ENCODE measurements around the gene TMEM51. TPM values are rescaled to one million over a fixed set of nuclear protein-coding genes. Genes with fewer than 3 reads are reported as not detected.
A peak's percentile ranks its signal among the peaks of the same experiment; 100 is the strongest.

TMEM51 gene
- total RNA-seq, 1 experiment from 2014 or later: 1.7 TPM

DNA sequence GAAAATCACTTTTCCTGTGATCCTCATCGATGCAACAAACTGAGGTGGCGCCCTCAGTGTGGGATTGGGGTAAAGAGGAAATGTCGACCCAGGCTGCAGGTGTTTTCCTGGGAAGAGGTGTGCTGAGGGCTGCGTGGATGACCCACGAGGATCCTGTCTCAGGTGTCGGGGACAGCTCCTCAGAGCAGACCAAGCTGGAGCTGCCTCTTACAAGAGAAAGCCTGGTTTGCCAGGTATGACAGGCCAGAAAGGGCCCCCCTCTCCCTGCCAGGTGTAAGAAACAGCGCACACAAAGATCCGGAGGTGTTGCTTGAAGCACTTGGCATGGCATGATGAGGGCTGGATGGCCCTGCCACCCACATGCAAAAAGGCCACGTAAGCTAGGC lies 106.1 kb downstream of the TMEM51 start:
- Histone ChIP-seq H3K4me3 (ENCODE audit: low read depth, low read length, poor library complexity, severe bottlenecking) (no peak overlapping the region), H3K27me3 (replicated peaks; ENCODE audit: insufficient read depth, low read depth, low read length, poor library complexity) (no peaks in the 10 kb centered on the region), H3K9me3 (ENCODE audit: low read depth, low read length, poor library complexity, severe bottlenecking) (no peaks in the 10 kb centered on the region), H3K27ac (ENCODE audit: low read depth, low read length, poor library complexity, severe bottlenecking) (no peak overlapping the region), H3K36me3 (ENCODE audit: insufficient read depth, low read length, poor library complexity, severe bottlenecking) (no peaks in the 10 kb centered on the region), H3K4me1 (ENCODE audit: insufficient read depth, low read length, poor library complexity, severe bottlenecking) (no peaks in the 10 kb centered on the region)
- TF ChIP-seq EZH2 (IDR thresholded peaks at IDR 0.05; ENCODE audit: borderline replicate concordance, low read depth, low read length, poor library complexity, severe bottlenecking) (no peak), CTCF (conservative IDR thresholded peaks at IDR 0.05; ENCODE audit: low read depth, low read length) (no peak)
- CTCF ChIA-PET: no interaction called here
- no peak for DNase-seq (ENCODE audit: low spot score)
- POLR2A ChIA-PET (ENCODE audit: low non-redundant PET): no interaction called here
- intact Hi-C loops (cut with micrococcal nuclease; ENCODE audit: unreplicated experiment): no loop called here
- BruUV-seq (replicated peaks): no TSS peak

DNA sequence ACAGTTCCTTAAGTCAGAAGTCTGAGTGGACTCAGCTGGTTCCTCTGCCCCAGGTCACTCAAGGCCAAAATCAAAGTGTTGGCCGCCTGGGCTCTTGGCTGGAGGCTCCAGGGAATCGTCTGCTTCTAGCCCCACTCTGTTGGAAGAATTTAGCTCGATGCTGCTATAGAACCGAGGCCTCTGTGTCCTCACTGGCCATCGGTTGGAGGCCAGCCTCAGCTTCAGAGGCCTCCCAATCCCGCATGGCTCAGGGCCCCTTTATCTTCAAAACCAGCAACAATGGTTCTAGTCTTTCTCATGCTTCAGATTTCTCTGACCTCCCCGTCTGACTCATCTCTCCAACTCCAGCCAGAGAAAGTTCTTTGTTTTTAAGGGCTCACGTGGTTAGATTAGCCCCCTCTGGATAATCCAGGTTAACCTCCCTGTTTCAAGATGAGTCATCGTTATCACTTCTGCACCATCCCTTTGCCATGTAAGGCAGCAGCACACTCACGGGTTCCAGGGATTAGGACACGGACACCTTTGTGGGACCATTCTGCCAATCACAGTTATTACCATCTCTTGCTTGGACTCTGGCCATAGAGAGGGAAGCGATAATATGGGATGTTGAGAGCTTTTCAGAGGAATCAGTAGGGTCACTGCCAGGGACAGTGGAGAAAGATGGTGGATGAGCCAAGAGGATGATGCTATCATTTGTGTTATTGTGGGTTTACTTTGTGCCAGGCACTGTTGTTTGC lies 107.0 kb downstream of the TMEM51 start:
- DNase-seq (ENCODE audit: low spot score): no peak
- intact Hi-C loops (cut with micrococcal nuclease; ENCODE audit: unreplicated experiment): no loop called here
- TF ChIP-seq CTCF (conservative IDR thresholded peaks at IDR 0.05; ENCODE audit: low read depth, low read length) (no peak), EZH2 (IDR thresholded peaks at IDR 0.05; ENCODE audit: borderline replicate concordance, low read depth, low read length, poor library complexity, severe bottlenecking) (no peak)
- CTCF ChIA-PET: no interaction called here
- no peaks in the 10 kb centered on the region for H3K4me1 ChIP-seq (ENCODE audit: insufficient read depth, low read length, poor library complexity, severe bottlenecking)
- POLR2A ChIA-PET (ENCODE audit: low non-redundant PET): interaction anchor here (0.6 kb wide), 1 partner anchor 540 kb away, joined by 3 read pairs; no protein-coding TSS in a partner anchor
- no peak overlapping the region for H3K27ac ChIP-seq (ENCODE audit: low read depth, low read length, poor library complexity, severe bottlenecking)
- H3K4me3 ChIP-seq (ENCODE audit: low read depth, low read length, poor library complexity, severe bottlenecking): no peak overlapping the region
- no peaks in the 10 kb centered on the region for H3K36me3 ChIP-seq (ENCODE audit: insufficient read depth, low read length, poor library complexity, severe bottlenecking)
- H3K9me3 ChIP-seq (ENCODE audit: low read depth, low read length, poor library complexity, severe bottlenecking): no peaks in the 10 kb centered on the region
- H3K27me3 ChIP-seq (replicated peaks; ENCODE audit: insufficient read depth, low read depth, low read length, poor library complexity): no peaks in the 10 kb centered on the region
- no TSS peak for BruUV-seq (replicated peaks)

- TF ChIP-seq EZH2 (IDR thresholded peaks at IDR 0.05; ENCODE audit: borderline replicate concordance, low read depth, low read length, poor library complexity, severe bottlenecking) (no peak), CTCF (conservative IDR thresholded peaks at IDR 0.05; ENCODE audit: low read depth, low read length) (no peak)
- Histone ChIP-seq H3K27ac (ENCODE audit: low read depth, low read length, poor library complexity, severe bottlenecking) (no peak overlapping the region), H3K4me1 (ENCODE audit: insufficient read depth, low read length, poor library complexity, severe bottlenecking) (no peaks in the 10 kb centered on the region), H3K9me3 (ENCODE audit: low read depth, low read length, poor library complexity, severe bottlenecking) (no peaks in the 10 kb centered on the region), H3K36me3 (ENCODE audit: insufficient read depth, low read length, poor library complexity, severe bottlenecking) (no peaks in the 10 kb centered on the region), H3K27me3 (replicated peaks; ENCODE audit: insufficient read depth, low read depth, low read length, poor library complexity) (no peaks in the 10 kb centered on the region), H3K4me3 (ENCODE audit: low read depth, low read length, poor library complexity, severe bottlenecking) (no peak overlapping the region)
- DNase-seq (ENCODE audit: low spot score): peak; percentile 48
- no TSS peak for BruUV-seq (replicated peaks)
- intact Hi-C loops (cut with micrococcal nuclease; ENCODE audit: unreplicated experiment): no loop called here
- ChIA-PET POLR2A (ENCODE audit: low non-redundant PET) (interaction anchor here (0.6 kb wide), 1 partner anchor 541 kb away, joined by 3 read pairs; no protein-coding TSS in a partner anchor), CTCF (no interaction called here)
Observed at GRCh38 chr1:15261155-15262002, 107.8 kb downstream of the TMEM51 start.
